ENCODE measurements around the gene CXXC5.

Gene CXXC5

DNA sequence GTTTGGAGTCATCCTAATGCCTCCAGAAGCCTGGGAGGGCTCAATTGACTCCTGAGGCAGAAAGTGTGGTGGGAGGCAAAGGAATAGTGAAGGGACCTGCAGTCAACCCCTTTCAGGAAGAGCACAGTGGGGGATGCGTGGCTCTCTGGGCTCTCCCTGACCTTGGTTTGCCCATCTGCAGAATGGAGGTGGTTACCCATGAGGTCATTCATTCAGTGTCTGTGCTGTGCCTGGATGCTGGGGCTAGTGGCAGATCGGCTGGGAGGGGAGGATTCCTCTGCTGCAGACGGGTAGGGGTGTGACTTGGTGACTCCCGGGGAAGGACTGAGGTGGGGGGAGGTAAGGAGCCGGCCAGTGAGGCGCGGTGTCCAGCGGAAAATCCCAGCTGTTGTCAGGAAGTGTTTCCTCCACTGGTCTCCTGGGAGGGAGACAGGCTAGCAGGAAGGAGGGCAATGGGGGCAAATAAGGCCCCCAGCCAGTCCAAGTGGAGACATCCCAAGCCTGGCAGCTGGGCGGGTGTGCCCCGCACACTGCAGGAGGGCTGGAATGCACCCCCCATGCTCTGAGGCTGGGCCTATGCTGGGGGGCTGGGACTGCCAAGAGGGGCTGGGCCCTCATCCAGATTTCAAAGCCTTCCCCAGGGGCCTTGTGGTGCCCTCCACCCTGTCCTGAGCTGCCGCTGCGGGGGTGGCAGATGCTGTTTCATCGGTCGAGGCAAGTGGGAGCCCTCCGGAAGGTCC lies 10.9 kb downstream of the CXXC5 start:
- no peak overlapping the region for H3K4me3 ChIP-seq (ENCODE audit: low read length)
- no peaks in the 10 kb centered on the region for H3K9me3 ChIP-seq (ENCODE audit: low read length)
- H3K4me1 ChIP-seq (ENCODE audit: insufficient read depth, low read length) = peaks cover 42% of the 10 kb centered on the region
- H2AFZ ChIP-seq (ENCODE audit: low read depth, low read length) = no peak overlapping the region
- no peaks in the 10 kb centered on the region for H3K36me3 ChIP-seq (ENCODE audit: insufficient read depth, low read length)
- H3K27me3 ChIP-seq (ENCODE audit: insufficient read depth, low read length) = no peaks in the 10 kb centered on the region

DNA sequence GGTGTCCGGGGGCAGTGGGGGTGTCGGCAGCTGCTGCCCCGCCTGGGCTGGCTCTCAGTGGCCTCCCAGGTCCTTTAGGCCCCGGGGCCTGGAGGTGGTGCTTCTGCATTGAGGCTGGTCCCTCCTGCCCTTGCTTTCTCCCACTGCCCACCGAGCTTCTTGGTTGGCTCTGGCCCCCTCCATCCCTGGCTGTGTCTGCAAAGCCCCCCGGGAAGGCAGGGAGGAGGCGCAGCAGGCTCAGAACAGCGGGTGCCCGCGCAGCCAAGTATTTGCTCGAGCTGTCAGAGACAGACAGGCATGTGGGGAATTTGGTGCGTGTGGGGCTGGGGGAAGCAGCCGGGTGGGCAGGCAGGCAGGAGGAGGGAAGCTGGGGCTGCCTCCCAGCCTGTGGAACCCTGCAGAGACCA lies 11.5 kb downstream of the CXXC5 start:
- H3K9me3 ChIP-seq (ENCODE audit: low read length) = no peaks in the 10 kb centered on the region
- no peak overlapping the region for H2AFZ ChIP-seq (ENCODE audit: low read depth, low read length)
- no peaks in the 10 kb centered on the region for H3K27me3 ChIP-seq (ENCODE audit: insufficient read depth, low read length)
- peaks cover 2% of the 10 kb centered on the region for H3K36me3 ChIP-seq (ENCODE audit: insufficient read depth, low read length)
- no peak overlapping the region for H3K4me3 ChIP-seq (ENCODE audit: low read length)
- peaks cover 36% of the 10 kb centered on the region for H3K4me1 ChIP-seq (ENCODE audit: insufficient read depth, low read length)

DNA sequence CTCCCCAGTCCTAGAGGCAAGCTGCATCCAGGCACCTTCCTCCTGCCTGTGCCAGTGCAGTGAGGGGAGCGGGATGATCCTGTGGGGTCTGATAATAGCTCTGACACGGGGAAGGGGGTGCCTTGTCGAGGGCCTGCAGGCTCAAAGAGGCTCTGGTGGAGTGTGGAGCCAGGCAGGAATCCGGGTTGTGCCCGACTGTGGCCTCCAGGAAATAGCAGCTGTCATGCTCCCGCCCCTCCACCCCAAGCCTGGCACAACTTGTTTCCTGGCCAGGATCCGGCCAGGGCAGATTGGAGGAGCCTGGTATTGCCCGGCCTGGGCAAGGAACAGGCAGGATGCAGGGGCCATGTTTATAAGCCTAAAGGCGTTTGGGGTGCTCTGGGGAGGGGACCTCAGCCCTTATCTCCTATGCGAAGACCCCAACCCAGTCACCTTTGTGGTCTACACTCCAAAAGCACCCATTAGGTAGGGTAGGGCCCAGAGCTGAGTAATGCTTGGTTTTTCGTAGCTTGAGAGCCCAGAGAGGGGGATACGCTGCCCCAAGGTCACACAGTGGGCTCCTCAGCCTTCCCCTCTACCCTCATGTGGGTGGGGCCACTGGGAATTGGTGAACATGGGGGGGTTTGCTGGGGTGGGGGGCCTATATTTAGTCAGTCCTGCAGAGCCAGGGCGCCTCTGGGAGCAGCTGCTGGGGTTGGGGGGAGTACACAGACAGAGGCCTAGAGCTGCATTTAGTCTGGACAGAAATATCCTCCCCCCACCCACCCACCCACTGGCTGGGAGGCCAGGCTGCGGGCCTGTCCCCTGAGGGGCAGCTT lies 12.2 kb downstream of the CXXC5 start:
- no peaks in the 10 kb centered on the region for H3K27me3 ChIP-seq (ENCODE audit: insufficient read depth, low read length)
- H3K36me3 ChIP-seq (ENCODE audit: insufficient read depth, low read length) = peaks cover 2% of the 10 kb centered on the region
- H3K4me1 ChIP-seq (ENCODE audit: insufficient read depth, low read length) = peaks cover 30% of the 10 kb centered on the region
- no peak overlapping the region for H3K4me3 ChIP-seq (ENCODE audit: low read length)
- H3K9me3 ChIP-seq (ENCODE audit: low read length) = no peaks in the 10 kb centered on the region
- no peak overlapping the region for H2AFZ ChIP-seq (ENCODE audit: low read depth, low read length)

DNA sequence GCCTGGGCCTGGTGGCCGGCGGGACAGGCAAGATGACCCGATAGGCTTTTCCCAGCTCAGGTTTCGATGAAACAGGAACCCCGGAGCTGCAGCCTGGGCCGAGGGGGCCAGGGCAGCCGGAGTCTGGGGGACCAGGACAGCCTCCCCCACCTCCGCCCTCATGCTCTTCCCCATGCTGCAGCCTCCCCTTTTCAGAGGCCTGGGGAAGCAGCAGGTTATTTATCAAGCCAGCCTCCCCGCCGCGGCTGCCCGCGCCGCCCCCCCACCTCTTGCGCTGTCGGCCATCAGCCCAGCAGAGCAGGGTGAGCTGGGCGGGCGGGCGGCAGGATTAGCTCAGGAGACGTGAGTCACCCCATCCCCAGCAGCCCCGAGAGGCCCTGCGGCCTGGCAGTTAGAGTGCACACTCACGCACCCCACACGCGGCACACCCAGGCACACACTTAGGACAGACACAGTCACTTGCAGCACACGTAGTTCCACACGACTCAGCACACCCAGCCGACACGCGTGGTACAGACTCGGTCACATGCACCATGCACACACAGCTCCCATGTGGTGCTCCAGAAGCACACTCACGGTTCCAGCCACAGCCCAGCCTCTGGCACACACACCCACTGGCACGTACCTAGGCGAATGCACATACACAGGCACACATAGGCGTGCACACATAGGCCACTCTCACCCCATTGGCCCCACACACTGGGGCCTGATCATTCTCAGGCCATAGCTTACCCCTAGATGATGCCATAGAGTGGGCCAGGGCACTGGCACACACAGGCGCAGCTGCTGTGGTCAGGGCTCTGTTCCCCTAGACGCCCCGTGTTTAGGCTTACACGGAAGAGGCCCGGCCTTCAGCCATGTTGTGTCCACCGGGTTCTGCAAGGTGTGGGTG lies 13.0 kb downstream of the CXXC5 start:
- H2AFZ ChIP-seq (ENCODE audit: low read depth, low read length) = no peak overlapping the region
- no peaks in the 10 kb centered on the region for H3K9me3 ChIP-seq (ENCODE audit: low read length)
- no peaks in the 10 kb centered on the region for H3K27me3 ChIP-seq (ENCODE audit: insufficient read depth, low read length)
- peaks cover 21% of the 10 kb centered on the region for H3K4me1 ChIP-seq (ENCODE audit: insufficient read depth, low read length)
- H3K36me3 ChIP-seq (ENCODE audit: insufficient read depth, low read length) = peaks cover 2% of the 10 kb centered on the region
- H3K4me3 ChIP-seq (ENCODE audit: low read length) = no peak overlapping the region

DNA sequence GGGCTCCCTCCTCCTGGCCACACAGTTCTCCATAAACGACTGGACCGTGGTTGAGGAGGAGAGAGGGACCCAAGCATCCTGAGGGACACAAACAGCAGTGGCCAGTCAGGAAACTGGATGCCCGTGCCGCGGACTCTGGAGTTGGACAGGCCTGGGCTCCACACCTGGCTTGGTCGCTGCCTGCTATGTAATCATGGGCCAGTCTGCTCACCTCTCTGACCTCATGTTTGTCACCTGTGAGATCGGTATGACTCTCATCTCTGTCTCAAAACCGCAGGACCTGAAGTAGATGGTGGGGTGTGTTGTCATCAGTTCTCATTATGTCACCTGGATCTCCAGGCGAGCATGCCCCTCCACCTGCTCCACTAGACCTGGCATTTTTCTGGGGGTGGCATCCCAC lies 14.5 kb downstream of the CXXC5 start:
- H3K9me3 ChIP-seq (ENCODE audit: low read length) = no peaks in the 10 kb centered on the region
- H3K36me3 ChIP-seq (ENCODE audit: insufficient read depth, low read length) = peaks cover 2% of the 10 kb centered on the region
- no peaks in the 10 kb centered on the region for H3K27me3 ChIP-seq (ENCODE audit: insufficient read depth, low read length)
- H2AFZ ChIP-seq (ENCODE audit: low read depth, low read length) = no peak overlapping the region
- H3K4me3 ChIP-seq (ENCODE audit: low read length) = no peak overlapping the region
- peaks cover 23% of the 10 kb centered on the region for H3K4me1 ChIP-seq (ENCODE audit: insufficient read depth, low read length)

DNA sequence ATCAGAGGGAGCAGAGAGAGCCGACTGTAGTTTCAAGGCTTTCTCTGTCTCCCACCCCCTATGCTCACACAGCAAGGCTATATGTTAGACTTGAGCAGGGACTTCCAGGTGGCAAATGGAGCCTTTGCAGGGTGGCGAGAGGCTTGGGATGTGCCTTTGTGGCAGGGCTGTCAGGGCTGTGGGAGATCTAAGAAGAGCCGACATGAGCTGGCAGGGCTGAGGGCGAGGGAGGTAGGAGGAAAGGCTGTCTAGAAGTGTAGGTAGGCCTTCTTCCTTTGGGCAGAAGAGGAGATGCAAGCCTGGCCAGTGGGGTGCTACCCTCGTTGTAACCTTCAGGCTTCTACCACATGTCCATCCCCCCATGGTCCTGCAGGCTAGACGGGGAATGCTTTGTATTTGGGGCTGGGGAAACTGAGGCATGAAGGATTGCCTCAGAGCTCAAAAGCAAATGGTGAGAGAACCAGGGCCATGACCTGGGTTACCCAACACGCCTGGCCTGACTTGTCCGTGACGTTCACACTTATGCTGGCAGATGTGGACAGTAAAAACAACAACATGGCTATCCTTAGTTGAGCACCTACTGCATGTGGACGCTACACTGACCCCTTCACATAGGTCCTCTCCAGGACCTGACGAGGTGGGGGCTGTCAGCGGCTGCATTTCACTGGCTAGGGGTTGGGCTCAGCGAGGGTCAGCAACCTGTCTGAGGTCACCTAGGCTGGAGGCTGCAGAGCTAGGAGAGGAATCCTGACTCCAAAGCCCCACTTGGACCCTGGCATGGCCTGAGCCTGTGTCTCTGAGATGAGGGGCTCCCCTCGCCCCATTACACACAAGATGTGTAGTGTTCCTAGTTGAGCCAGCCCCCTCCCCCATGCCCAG lies 15.3 kb downstream of the CXXC5 start:
- H3K4me3 ChIP-seq (ENCODE audit: low read length) = no peak overlapping the region
- H3K27me3 ChIP-seq (ENCODE audit: insufficient read depth, low read length) = no peaks in the 10 kb centered on the region
- no peaks in the 10 kb centered on the region for H3K9me3 ChIP-seq (ENCODE audit: low read length)
- peaks cover 31% of the 10 kb centered on the region for H3K4me1 ChIP-seq (ENCODE audit: insufficient read depth, low read length)
- H3K36me3 ChIP-seq (ENCODE audit: insufficient read depth, low read length) = peaks cover 2% of the 10 kb centered on the region
- no peak overlapping the region for H2AFZ ChIP-seq (ENCODE audit: low read depth, low read length)

DNA sequence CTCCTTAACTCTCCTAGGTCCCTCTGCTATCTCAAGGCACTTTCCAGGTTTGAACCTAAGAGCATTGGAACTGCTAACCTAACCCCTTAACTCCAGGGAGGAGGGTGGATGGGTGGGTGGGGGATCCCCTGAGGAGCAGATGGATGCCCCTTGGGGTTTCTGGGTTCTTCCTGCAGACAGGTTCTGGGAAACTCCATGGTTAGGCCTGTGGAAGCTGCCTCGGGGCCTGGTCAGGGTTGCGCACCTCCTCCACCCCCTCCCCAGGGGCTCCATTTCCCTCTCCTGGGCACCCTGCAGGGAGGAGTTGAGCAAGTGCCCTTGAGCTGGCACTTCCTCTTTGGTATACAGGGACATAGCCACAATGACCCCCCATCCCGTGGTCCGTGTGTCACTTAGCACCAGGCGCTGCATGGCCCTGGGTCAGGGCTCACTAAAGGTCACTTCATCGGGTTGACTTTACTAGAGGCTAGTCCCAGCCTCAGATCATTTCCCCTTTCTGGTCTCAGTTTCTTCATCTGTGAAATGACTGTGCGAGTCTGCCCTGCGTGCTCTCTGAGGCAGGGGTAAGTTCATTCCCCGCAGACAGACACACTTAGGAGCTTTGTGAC lies 16.0 kb downstream of the CXXC5 start:
- Histone ChIP-seq H3K4me3 (ENCODE audit: low read length) (no peak overlapping the region), H3K4me1 (ENCODE audit: insufficient read depth, low read length) (peaks cover 32% of the 10 kb centered on the region), H3K27me3 (ENCODE audit: insufficient read depth, low read length) (no peaks in the 10 kb centered on the region), H3K9me3 (ENCODE audit: low read length) (no peaks in the 10 kb centered on the region), H3K36me3 (ENCODE audit: insufficient read depth, low read length) (peaks cover 2% of the 10 kb centered on the region), H2AFZ (ENCODE audit: low read depth, low read length) (no peak overlapping the region)

DNA sequence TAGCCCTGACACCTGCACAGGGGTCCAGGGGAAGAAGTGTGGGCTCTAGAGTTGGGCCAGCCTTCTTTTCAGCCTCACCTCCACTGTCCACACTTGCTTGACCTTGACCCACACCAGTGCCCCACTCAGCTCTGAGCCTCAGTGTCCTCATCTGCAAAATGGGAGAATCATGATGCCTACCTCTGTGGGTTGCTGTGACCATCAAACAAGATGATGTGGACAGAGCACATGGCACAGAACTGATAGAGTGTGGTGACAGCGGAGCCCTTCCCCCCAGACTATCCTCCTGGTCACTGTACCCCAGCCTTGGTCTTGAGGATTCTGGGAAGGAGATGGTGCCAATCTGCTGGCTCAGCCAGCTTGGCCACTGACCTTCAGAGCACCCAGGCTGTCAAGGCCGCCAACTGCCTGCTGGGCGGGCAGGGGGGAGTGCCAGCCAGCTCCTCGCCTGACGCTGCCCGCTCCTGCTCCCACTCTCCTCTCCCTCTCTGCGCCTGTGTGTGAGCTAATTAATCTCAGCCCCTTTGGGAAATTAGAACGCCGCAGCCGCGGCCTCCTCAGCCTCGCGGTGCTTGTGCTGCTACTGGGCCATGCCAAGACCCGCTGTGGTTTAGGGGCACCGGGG lies 16.7 kb downstream of the CXXC5 start:
- H3K4me3 ChIP-seq (ENCODE audit: low read length) = no peak overlapping the region
- H3K9me3 ChIP-seq (ENCODE audit: low read length) = no peaks in the 10 kb centered on the region
- H2AFZ ChIP-seq (ENCODE audit: low read depth, low read length) = no peak overlapping the region
- H3K36me3 ChIP-seq (ENCODE audit: insufficient read depth, low read length) = peaks cover 2% of the 10 kb centered on the region
- H3K4me1 ChIP-seq (ENCODE audit: insufficient read depth, low read length) = peaks cover 32% of the 10 kb centered on the region
- H3K27me3 ChIP-seq (ENCODE audit: insufficient read depth, low read length) = no peaks in the 10 kb centered on the region

DNA sequence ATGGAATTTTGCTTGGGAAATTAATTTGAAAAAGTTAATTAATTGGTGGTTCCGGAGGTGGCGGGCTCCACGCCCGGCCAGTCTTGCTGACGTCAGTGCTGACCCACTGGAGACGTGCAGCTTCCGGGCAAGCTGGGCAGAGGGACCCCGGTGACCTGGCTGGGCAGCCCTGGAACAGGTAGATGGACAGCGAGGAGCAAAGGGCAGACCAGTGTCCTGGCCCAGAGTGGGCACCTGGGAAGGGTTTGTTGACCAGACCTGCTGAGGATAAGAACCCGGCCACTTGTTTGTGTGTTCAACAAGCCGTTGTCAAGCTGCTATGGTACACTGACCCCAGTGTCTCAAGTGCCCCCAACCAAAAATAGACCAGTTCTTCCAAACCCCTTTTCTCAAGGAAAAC lies 17.5 kb downstream of the CXXC5 start:
- Histone ChIP-seq H3K4me1 (ENCODE audit: insufficient read depth, low read length) (peaks cover 34% of the 10 kb centered on the region), H3K9me3 (ENCODE audit: low read length) (no peaks in the 10 kb centered on the region), H3K27me3 (ENCODE audit: insufficient read depth, low read length) (no peaks in the 10 kb centered on the region), H2AFZ (ENCODE audit: low read depth, low read length) (no peak overlapping the region), H3K36me3 (ENCODE audit: insufficient read depth, low read length) (peaks cover 2% of the 10 kb centered on the region), H3K4me3 (ENCODE audit: low read length) (no peak overlapping the region)

DNA sequence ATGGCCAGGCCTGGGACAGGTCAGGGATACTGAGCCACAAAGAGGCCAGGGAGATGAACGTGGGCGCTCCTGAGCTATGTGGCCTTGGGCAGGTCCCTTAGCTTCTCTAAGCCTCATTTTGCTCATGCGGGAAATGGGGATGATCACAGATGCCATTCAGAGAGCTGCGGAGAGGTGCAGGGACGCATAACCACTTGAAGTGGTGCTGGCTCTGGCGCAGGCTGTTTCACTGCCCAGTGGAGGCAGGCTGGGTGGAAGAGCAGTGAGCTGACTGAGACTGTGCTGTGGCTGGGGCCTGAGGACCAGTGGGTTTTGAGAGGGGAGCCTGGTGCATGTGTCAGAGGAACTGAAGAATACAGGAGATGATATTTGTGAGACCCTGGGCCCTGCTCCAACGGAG lies 18.4 kb downstream of the CXXC5 start:
- H3K4me3 ChIP-seq (ENCODE audit: low read length) = no peak overlapping the region
- H3K9me3 ChIP-seq (ENCODE audit: low read length) = no peaks in the 10 kb centered on the region
- H3K4me1 ChIP-seq (ENCODE audit: insufficient read depth, low read length) = peaks cover 43% of the 10 kb centered on the region
- H3K27me3 ChIP-seq (ENCODE audit: insufficient read depth, low read length) = no peaks in the 10 kb centered on the region
- peaks cover 2% of the 10 kb centered on the region for H3K36me3 ChIP-seq (ENCODE audit: insufficient read depth, low read length)
- H2AFZ ChIP-seq (ENCODE audit: low read depth, low read length) = no peak overlapping the region

DNA sequence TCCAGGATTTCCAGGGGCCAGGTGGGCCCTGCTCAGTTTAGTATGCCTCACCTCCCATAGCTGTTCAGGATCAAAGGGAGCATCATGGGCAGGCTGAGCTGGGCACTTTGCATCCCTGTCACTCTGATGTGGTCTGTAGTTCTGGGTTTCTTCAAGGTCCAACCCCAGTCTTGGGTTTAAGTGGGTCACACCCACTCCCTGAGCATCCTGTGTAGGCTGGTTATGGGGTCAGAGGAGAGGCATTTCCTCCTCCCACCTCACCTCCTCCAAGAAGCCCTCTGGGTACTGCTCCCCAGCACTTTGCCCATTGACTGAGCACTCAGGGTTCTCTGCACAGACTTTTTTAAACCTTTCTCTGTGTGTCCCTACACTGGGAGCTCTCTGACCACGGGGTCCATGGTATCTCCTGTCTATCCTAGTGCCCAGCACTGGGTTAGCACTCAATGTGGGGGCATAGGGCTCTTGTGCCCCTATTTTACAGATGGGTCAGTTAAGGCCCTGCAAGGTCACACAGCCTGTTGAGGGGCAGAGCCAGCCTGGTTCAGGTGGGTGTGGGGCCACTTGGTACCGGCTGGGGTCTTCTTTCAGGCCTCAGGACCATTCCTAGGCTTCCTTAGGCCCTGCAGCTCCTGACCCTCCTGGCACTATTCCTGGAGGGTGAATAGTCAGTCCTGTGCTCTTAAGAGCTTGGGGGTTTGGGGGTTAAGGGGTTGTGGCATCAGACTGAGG lies 19.0 kb downstream of the CXXC5 start:
- no peak overlapping the region for H2AFZ ChIP-seq (ENCODE audit: low read depth, low read length)
- no peaks in the 10 kb centered on the region for H3K9me3 ChIP-seq (ENCODE audit: low read length)
- H3K4me3 ChIP-seq (ENCODE audit: low read length) = no peak overlapping the region
- peaks cover 46% of the 10 kb centered on the region for H3K4me1 ChIP-seq (ENCODE audit: insufficient read depth, low read length)
- no peaks in the 10 kb centered on the region for H3K27me3 ChIP-seq (ENCODE audit: insufficient read depth, low read length)
- peaks cover 2% of the 10 kb centered on the region for H3K36me3 ChIP-seq (ENCODE audit: insufficient read depth, low read length)

Data from neuron (in vitro differentiated cells).